DMS153 (cell line): ENCODE data around the gene UGP2.

ENCODE experiments used
- DNase-seq: peaks from one replicate; lab custom pipeline; 2025; lab: John Stamatoyannopoulos, UW

The UGP2 gene

GRCh38 chr2:63865159-63865799 is 23.6 kb downstream of the UGP2 start:
- no peak for DNase-seq

DNA sequence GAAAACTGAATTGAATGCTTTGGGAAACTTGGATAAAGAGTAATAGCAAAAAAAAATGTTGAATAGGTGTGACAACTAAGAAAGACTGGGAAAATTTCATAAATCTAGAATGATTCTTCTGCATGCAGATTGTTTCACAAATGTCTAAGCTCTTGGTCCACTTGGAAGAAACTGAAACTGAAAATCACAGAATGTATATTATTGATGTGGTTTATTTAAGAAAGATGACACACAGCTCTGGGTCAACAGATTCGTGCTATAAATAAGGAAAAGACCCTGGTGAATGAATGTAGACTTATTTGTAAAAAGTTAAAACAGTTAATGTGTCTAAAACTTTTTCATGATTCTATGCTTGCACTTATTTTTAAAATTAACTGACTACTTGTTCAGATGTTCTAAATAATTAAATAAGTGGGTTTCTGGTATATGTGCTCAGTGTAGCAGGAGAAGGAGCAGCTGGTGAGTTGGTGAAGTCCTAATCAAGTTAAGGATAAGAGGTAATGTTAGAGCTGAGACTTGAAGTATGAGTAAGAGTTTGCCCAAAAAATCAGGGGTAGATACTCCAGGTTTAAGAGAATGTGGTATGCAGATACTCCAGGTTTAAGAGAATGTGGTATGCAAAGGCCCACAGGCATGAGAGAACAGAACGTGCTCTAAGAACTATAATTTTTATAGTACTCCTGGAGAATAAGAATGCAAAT is 24.5 kb downstream of the UGP2 start:
- DNase-seq, result no peak

DNA sequence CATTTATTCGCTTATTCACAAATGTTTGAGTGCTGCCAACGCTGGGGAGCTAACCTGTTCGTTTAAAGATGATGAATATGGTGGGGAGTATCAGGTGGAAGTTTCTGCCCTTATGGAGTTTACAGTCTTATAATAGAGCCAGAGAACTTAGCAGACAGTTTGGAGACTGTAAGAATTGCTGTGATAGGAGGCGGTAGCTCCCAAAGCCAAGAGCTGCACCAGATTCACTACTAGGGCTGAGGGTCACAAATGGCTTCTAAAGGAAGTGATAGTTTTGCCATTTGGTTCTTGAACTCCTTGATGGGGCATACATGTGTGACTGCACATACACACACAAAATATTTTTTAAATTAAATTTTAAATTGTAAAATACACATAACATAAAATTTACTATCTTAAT is 29.0 kb downstream of the UGP2 start:
- DNase-seq, result no peak

GRCh38 chr2:63871864-63872263 is 30.2 kb downstream of the UGP2 start:
- DNase-seq, result no peak

DNA sequence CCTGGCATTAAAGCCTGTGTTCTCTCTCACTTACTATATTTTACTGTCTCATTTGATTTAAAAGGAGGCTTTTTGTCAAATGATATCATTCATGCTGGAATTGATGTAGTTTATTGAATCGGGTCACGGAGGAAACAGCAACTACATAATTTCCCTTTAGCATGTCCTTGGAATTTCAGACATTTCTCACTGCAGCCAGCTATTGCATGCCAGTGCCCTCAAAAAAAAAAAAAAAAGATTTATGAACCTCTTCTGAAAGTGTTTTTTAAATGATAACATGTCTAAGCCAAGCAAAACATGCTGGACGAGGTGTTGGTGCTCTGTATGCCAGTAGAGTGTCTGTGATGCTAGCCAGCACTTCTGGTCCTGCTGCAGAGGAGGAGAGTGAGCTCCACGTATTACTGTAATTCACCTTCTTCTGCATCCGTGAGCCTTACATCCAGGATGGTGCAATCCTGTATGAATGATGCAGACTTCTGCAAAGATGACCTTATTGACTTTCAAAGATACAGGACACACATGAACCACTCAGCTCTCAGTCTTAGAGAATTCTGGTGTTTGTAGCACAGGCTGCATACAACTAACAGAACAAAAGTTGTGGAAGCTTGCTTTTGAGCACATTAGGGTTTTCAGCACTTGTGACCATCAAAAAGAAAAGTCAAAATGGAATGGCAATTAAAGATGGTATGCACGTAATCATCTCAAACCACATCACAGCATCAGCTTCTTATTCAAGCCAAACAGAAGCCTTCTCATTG is 31.1 kb downstream of the UGP2 start:
- no peak for DNase-seq

DNA sequence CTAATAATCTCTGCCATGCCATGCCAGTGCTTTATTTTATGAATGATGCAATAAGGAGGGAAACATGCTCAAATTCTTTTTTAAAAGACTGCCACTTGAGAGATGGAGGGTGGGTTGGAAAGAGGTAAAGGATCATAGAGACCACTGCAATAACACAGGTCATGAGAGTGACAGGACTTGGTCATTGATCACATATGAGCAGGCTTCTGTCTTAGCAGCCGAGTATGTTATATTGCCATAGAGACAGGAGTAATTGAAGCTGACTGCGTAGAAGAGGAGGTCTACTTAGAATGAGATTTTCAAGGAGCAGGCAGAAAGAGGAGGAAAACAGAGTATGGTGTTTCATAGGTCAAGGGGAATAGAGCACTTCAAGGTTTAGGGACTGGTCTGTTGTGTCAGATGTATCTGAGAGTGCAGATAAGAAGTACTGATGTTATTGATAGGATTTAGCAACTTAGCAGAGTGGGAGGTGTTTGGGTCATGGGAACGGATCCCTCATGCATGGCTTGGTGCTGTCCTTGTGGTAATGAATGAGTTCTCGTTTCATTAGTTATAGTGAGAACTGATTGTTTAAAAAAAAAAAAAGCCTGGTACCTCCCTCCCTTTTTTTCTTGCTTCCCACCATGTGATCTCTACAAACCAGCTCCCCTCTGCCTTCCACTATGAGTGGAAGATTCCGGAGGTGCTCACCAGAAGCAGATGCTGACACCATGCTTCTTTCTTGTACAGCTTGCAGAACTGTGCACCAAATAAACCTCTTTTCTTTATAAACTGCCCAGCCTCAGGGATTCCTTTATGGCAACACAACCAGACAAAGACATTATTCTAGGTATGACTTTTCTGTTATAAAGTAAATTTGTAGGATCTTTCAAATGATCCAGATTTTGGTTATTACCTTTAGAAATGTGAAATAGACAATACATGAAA is 32.8 kb downstream of the UGP2 start:
- DNase-seq, result no peak

- DNase-seq, result no peak
Observed at GRCh38 chr2:63875131-63875527, 33.4 kb downstream of the UGP2 start.

- no peak for DNase-seq
Observed at GRCh38 chr2:63875559-63876245, 34.0 kb downstream of the UGP2 start.

DNA sequence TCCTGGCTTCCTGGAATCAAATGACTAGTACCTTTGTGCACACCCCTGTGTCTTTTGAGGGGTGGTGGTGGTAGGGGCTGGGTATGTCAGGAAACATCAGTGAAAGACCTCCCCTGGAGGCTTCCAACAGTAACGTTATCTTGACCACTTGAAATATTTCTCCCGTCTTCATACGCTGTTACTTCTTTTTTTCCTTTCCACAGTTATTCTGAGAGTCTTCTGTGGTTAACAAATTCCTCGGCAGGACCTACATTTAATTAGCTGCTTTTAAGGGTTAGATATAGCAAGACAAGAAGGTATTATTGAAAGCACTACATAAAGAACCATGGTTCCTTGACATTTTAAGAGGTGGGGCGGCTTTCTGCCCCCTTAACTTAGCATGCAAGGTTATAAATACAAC is 34.6 kb downstream of the UGP2 start:
- no peak for DNase-seq

GRCh38 chr2:63878486-63878885 is 36.8 kb downstream of the UGP2 start:
- no peak for DNase-seq

DNA sequence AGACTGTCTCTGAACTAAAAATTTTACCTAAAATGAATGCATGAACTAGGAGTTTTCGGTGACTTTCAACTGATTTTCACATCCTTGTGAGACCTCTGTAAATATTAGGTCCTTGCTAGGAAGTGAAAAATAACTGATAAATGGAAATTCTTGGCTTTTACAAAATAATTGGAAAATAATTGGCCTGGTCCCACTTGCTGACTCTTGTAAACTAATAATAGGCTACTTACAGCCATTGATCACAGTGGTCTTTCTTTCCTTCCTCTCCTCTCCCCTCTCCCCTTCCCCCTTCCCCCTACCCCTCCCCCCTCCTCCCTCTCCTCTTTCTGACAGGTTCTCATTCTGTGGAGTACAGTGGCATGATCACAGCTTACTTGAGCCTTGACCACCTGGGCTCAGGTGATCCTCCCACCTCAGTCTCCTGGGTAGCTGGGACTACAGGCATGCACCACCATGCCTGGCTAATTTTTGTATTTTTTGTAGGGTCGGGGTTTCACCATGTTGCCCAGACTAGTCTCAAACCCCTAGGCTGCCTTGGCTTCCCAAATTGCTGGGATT is 38.3 kb downstream of the UGP2 start:
- no peak for DNase-seq

GRCh38 chr2:63880625-63881024 is 38.9 kb downstream of the UGP2 start:
- no peak for DNase-seq

DNA sequence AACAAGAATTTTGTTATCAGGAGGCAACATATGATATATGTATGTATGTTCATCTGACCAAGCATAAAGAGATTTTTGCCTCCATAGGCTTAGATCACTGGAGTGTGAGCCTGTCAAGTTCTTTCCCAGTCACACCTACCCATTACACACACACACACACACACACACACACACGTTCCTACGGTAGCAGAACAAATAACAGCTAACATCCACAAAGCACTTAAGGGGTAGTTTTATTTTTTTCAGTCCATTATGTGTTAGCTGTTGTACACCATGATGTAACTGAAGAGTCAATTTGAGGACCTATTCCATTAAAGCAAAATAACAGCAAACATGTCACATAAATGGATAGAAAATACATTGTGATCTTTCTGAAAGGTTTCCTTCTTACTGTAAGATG is 39.5 kb downstream of the UGP2 start:
- DNase-seq, result peak; percentile 4

DNA sequence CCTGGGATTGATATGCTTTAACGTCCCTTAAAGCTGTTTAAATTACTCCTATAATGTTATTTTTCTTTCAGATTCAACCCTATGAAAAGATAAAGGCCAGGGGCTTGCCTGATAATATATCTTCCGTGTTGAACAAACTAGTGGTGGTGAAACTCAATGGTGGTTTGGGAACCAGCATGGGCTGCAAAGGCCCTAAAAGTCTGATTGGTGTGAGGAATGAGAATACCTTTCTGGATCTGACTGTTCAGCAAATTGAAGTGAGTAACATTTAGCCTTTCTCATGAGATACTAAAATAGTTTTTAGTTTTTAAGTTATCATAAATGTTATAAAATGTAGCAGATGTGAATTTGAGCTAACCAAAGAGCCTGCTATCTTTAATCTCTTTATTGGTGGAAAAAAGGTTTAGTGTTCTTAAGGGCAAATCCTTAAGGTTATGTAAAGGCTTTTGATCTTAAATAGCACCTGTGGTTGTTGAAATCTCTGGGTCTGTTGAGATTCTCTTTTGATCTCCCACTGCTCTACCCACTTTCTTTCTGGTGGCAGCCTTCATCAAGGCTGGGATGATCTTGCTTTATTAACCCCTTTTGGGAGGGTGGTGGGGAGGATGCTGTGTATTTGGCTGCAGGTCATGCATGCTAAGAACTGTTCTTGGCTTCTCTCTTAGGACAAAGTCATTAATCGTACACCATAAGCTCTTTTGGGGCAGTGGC is 40.9 kb downstream of the UGP2 start:
- DNase-seq, result no peak

DNA sequence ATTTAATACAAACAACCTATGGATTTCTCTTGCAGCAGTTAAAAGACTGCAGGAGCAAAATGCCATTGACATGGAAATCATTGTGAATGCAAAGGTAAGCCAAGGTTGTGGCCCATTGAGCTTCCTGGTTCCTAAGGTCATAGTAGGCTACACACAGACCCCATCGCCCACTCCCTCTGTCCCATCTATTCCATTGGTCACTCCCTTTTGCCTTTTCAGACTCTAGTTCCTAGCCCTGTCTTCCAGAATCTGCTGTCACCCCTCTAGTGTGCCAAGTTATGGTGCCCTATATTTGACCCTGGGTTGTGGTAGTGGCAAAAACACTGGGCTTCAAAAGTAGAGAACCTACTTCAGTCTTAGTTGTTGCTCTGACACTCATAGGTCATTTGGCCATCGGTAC is 44.7 kb downstream of the UGP2 start:
- DNase-seq, result no peak

DNA sequence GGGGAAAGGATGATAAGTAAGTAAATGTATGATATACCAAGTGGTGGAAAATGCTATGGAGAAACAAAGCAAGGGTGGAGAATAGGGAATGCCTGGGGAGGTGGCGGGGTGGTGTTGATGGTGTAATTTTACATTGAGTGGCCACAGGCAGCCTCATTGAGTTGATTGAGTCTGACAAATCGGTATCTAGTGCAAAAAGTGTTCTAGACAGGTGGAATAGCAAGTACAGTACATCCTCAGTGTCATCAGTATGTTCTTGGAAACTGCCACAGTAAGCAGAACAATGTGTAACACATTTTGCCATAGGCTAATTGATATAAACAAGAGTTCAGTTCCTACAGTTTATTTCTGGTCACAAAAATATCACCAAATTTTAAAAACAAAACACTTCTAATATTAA is 46.4 kb downstream of the UGP2 start:
- no peak for DNase-seq

DNA sequence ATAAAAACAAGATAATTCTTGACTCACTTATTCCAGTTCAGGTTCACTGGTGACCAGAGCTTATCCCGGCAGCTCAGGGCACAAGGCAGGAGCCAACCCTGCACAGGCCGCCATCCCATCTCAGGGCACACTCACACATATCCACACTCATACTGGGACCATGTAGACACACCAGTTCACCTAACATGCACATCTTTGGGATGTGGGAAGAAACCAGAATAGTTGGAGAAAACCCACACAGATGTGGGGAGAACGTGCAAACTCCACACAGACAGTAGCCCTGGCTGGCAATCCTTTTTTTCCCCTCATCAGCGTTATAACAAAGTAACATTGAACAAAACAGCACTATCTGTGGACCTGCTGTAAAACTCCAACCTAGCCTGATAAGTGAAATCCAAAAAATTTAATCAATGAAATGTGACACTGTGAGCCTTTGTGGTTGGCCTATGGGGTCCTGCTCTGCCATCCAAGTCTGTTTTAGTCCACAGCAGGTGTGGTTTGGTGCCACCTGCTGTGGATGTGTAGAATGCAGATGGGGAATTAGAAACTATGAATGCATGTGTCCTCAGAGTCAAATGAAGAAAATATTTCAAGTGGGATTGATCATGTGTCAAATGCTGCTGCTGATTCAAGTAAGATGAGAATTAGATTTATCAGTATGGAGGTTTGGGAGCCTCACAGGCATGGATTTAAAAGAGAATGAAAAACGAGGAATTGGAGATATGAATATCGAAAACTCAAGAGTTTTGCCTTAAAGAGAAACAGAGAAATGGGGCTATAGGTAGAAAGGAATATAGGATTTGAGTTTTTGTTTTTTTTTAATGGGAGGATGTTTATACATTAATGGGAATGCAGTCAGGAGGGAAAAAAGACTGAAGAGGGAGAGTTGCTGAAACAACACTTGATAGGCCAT is 47.0 kb downstream of the UGP2 start:
- DNase-seq, result peak; percentile 21

GRCh38 chr2:63890678-63891077 is 49.0 kb downstream of the UGP2 start:
- no peak for DNase-seq

GRCh38 chr2:63891488-63892030 is 49.9 kb downstream of the UGP2 start:
- DNase-seq, result no peak
